HCT116 (cell line): ENCODE measurements around the gene ACAP2. TPM values are rescaled to one million over a fixed set of nuclear protein-coding genes. Genes with fewer than 3 reads are reported as not detected.

ENCODE experiments used
- ATAC-seq: fragments of 200-7000 bp; cut with Tn5 transposase; 2 replicates; pipeline ENCODE4 v1.9.1; 2020; ENCODE audit warnings: mild to moderate bottlenecking, moderate library complexity
- BruUV-seq: library from RNA; stranded (reverse); fragments of 400-500 nt; replicated peaks from 2 replicates; lab custom pipeline; 2021; lab: Mats Ljungman, UMichigan
- CTCF ChIA-PET: fragments of 300-600 bp; sonication (Branson Sonifier 250); formaldehyde crosslinking; loops from one replicate; lab custom pipeline; 2021; ENCODE audit warnings: antibody characterized with exemption; lab: Charles Lee
- POLR2A ChIA-PET: fragments of 300-600, 350-600 bp; sonication (Branson Sonifier 250); formaldehyde crosslinking; loops from one replicate; lab custom pipeline; 2021; ENCODE audit warnings: antibody characterized with exemption; lab: Charles Lee
- RAD21 ChIA-PET, 2 experiments: fragments of 300-600 bp; sonication (Branson Sonifier 250); formaldehyde crosslinking; loops; one replicate each; lab custom pipeline; 2023; ENCODE audit warnings: low total read pairs in 2 of 2; ENCODE audit not compliant: uncharacterized antibody in 2 of 2, unreplicated experiment in 2 of 2, low non-redundant PET in 1 of 2; lab: Charles Lee
- DNase-seq: peaks from one replicate; pipeline ENCODE4 v3.0.0-alpha.2; 2010; ENCODE audit warnings: low read depth, low spot score
- H2AFZ ChIP-seq: fragments of 200-600 bp; shearing (Covaris generic), sonication (generic); 2 replicates; pipeline ENCODE4 v1.6.1; 2017; ENCODE audit warnings: low read depth, mixed run types, mixed read lengths, antibody characterized with exemption, low read length; ENCODE audit not compliant: poor library complexity, severe bottlenecking
- H3K27ac ChIP-seq: 2 replicates; pipeline ENCODE4 v1.5.1; 2012; ENCODE audit warnings: low read depth, low read length
- H3K27me3 ChIP-seq: fragments of 200-600 bp; sonication (generic); 2 replicates; pipeline ENCODE4 v1.6.1; 2016; ENCODE audit warnings: mixed run types, low read length, mixed read lengths; ENCODE audit not compliant: insufficient read depth
- H3K36me3 ChIP-seq, 2 experiments: fragments of 200-500 bp in 1 of 2; fragments of 200-600 bp in 1 of 2; sonication (Bioruptor generic) in 1 of 2; sonication (generic) in 1 of 2; 2 replicates each; pipeline versions ENCODE4 v1.5.1 to v1.6.1; 2014 to 2016; ENCODE audit warnings: low read length in 2 of 2, inconsistent platforms in 1 of 2, mixed read lengths in 1 of 2, mixed run types in 1 of 2; ENCODE audit not compliant: insufficient read depth in 2 of 2, control insufficient read depth in 1 of 2
- H3K4me1 ChIP-seq, 2 experiments: fragments of 200-600 bp in 1 of 2; sonication (generic) in 1 of 2; 2 replicates each; pipeline versions ENCODE4 v1.5.1 to v1.6.1; 2012 to 2017; ENCODE audit warnings: low read length in 2 of 2, inconsistent platforms in 1 of 2, mild to moderate bottlenecking in 1 of 2, mixed read lengths in 1 of 2, mixed run types in 1 of 2, moderate library complexity in 1 of 2; ENCODE audit not compliant: insufficient read depth in 2 of 2, control insufficient read depth in 1 of 2
- H3K4me2 ChIP-seq: fragments of 200-600 bp; sonication (generic); 2 replicates; pipeline ENCODE4 v1.6.1; 2017; ENCODE audit warnings: mixed run types, low read length, mixed read lengths
- H3K4me3 ChIP-seq, 2 experiments: fragments of 200-600 bp in 1 of 2; sonication (generic) in 1 of 2; replicated peaks in 1 of 2; 2 replicates each; pipeline ENCODE4 v1.5.1; 2011 to 2016; ENCODE audit warnings: low read length in 2 of 2, control low read depth in 1 of 2, low read depth in 1 of 2, mild to moderate bottlenecking in 1 of 2, mixed read lengths in 1 of 2, mixed run types in 1 of 2
- H3K79me2 ChIP-seq: fragments of 200-600 bp; sonication (generic); 2 replicates; pipeline ENCODE4 v1.6.1; 2017; ENCODE audit warnings: mild to moderate bottlenecking, mixed run types, low read length, moderate library complexity, mixed read lengths; ENCODE audit not compliant: insufficient read depth
- H3K9ac ChIP-seq: fragments of 200-600 bp; sonication (generic); 2 replicates; pipeline ENCODE4 v1.6.1; 2016; ENCODE audit warnings: low read length, mixed read lengths
- H3K9me2 ChIP-seq: fragments of 200-600 bp; sonication (generic), shearing (Covaris generic); 2 replicates; pipeline ENCODE4 v1.6.1; 2017; ENCODE audit warnings: mixed run types, mild to moderate bottlenecking, moderate library complexity; ENCODE audit not compliant: insufficient read depth
- H3K9me3 ChIP-seq, 2 experiments: fragments of 200-500 bp in 1 of 2; fragments of 200-600 bp in 1 of 2; sonication (Bioruptor generic) in 1 of 2; sonication (generic) in 1 of 2; 2 replicates each; pipeline ENCODE4 v1.6.1; 2014 to 2017; ENCODE audit warnings: low read length in 2 of 2, mixed read lengths in 2 of 2, inconsistent platforms in 1 of 2, low read depth in 1 of 2, mild to moderate bottlenecking in 1 of 2, mixed run types in 1 of 2, moderate library complexity in 1 of 2; ENCODE audit not compliant: control insufficient read depth in 1 of 2, insufficient read depth in 1 of 2
- H4K20me1 ChIP-seq: fragments of 200-600 bp; sonication (generic), shearing (Covaris generic); 2 replicates; pipeline ENCODE4 v1.6.1; 2017; ENCODE audit warnings: mixed run types, mild to moderate bottlenecking, moderate library complexity; ENCODE audit not compliant: insufficient read depth
- ATF3 ChIP-seq: IDR thresholded peaks from 2 replicates; pipeline ENCODE4 v1.6.1; 2012
- CBX3 ChIP-seq: IDR thresholded peaks from 2 replicates; pipeline ENCODE4 v1.6.1; 2012; ENCODE audit warnings: low read depth
- CEBPB ChIP-seq: IDR thresholded peaks from 2 replicates; pipeline ENCODE4 v1.6.1; 2012; ENCODE audit warnings: low read depth
- EZH2 ChIP-seq: fragments of 200-600 bp; sonication (generic); IDR thresholded peaks from 2 replicates; pipeline ENCODE4 v1.6.1; 2017; ENCODE audit warnings: antibody characterized with exemption, mixed run types
- REST ChIP-seq: IDR thresholded peaks from 2 replicates; pipeline ENCODE4 v1.6.1; 2012; ENCODE audit warnings: low read depth
- SP1 ChIP-seq: IDR thresholded peaks from 2 replicates; pipeline ENCODE4 v1.6.1; 2012; ENCODE audit warnings: low read depth
- SRF ChIP-seq: IDR thresholded peaks from 2 replicates; pipeline ENCODE4 v1.6.1; 2012; ENCODE audit warnings: low read depth
- ZBTB33 ChIP-seq: IDR thresholded peaks from 2 replicates; pipeline ENCODE4 v1.6.1; 2011; ENCODE audit warnings: mild to moderate bottlenecking, low read length, moderate library complexity; ENCODE audit not compliant: insufficient replicate concordance; ENCODE audit errors: extremely low read depth
- ZFX ChIP-seq: fragments of 450-650 bp; IDR thresholded peaks from 2 replicates; pipeline ENCODE4 v1.6.1; 2017
- ZNF274 ChIP-seq: fragments of 200-500 bp; sonication (Bioruptor generic); IDR thresholded peaks from 2 replicates; pipeline ENCODE4 v1.6.1; 2014; ENCODE audit warnings: mild to moderate bottlenecking, low read depth, low read length, inconsistent platforms
- intact Hi-C: fragments of 100-400 bp; cut with micrococcal nuclease; formaldehyde crosslinking; loops from 2 replicates; pipeline ENCODE4 v1.10.0; 2022
- total RNA-seq: library from RNA; stranded (reverse); gene quantifications from one replicate; pipeline ENCODE4 v1.2.1, GENCODE V29; 2021; ENCODE audit not compliant: unreplicated experiment
- TF ChIP-seq, protein P1 (sequence below): IDR thresholded peaks from 2 replicates; pipeline ENCODE4 v1.6.1; 2012

ACAP2 gene
- total RNA-seq, 1 experiment from 2014 or later = 43.0 TPM

DNA sequence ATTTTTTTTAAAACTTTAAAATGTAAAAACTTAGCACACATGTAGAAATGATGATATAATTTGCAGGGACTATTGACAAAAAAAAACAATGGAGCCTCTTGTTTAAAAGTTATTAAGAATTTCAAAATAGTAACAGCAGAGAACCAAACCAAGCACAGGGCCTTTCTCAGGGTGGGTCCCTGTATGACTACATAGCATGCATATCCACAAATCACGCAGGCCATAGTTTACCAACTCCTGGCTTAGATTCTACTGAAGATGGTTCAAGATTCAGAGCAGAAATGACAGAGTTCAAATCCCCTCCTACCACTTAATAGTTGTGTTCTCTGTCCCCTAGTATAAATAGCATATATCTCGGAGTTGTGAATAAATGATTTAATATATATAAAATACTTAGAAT lies 19.0 kb downstream of the ACAP2 start:
- no peaks in the 10 kb centered on the region for H3K9me2 ChIP-seq
- DNase-seq (no peak), ATAC-seq (no peak)
- POLR2A ChIA-PET = no interaction called here
- CTCF ChIA-PET = no interaction called here
- RAD21 ChIA-PET = no interaction called here
- H3K27me3 ChIP-seq = no peaks in the 10 kb centered on the region
- H3K36me3 ChIP-seq = no peaks in the 10 kb centered on the region
- H3K27ac ChIP-seq = no peak overlapping the region
- no peak overlapping the region for H3K4me3 ChIP-seq
- no peaks in the 10 kb centered on the region for H3K9me3 ChIP-seq
- H3K4me2 ChIP-seq = no peak overlapping the region
- intact Hi-C loops = no loop called here
- H3K4me1 ChIP-seq = no peaks in the 10 kb centered on the region
- no peak for TF ChIP-seq REST
- no peak for TF ChIP-seq CEBPB
- TF ChIP-seq SRF = no peak
- TF ChIP-seq ZFX = no peak
- no peak for TF ChIP-seq SP1
- no peak for TF ChIP-seq EZH2
- TF ChIP-seq, protein P1, sequence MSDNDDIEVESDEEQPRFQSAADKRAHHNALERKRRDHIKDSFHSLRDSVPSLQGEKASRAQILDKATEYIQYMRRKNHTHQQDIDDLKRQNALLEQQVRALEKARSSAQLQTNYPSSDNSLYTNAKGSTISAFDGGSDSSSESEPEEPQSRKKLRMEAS = no peak
- no peak for TF ChIP-seq ATF3
- TF ChIP-seq ZNF274 = no peak
- TF ChIP-seq CBX3 = no peak
- TF ChIP-seq ZBTB33 = no peak
- TF ChIP-seq, all 23 proteins: peak for 0
- Histone ChIP-seq H3K79me2 (peaks cover 68% of the 10 kb centered on the region), H3K9ac (no peak overlapping the region), H4K20me1 (peaks cover 2% of the 10 kb centered on the region; the same call in 1 of the 2 replicates), H2AFZ (no peak overlapping the region)
- BruUV-seq = no TSS peak
